ENCODE measurements around the gene TXNRD2. TPM values are rescaled to one million over a fixed set of nuclear protein-coding genes. Genes with fewer than 3 reads are reported as not detected.

The TXNRD2 gene
- total RNA-seq, 4 donors from 2014 or later, result 34.8 to 40.6 (median 37.8) TPM

GRCh38 chr22:19892925-19893324, 48.7 kb downstream of the TXNRD2 start:
- 84 to 85% methylated on average over 13 of the region's 13 CpGs for WGBS, 2 donors
- peak overlapping the region in 1 of 4 donors; percentile 23 for H3K27ac ChIP-seq
- TF ChIP-seq POLR2A (IDR thresholded peaks at IDR 0.05), result no peak
- no peak for TF ChIP-seq CTCF (IDR thresholded peaks at IDR 0.05)
- no peak for TF ChIP-seq EP300 (IDR thresholded peaks at IDR 0.05)
- H3K36me3 ChIP-seq, result peaks cover 0 to 79% (median 0%) of the 10 kb centered on the region in 3 donors
- no peak for DNase-seq (ENCODE audit: low spot score in 2 of 2)
- no peak overlapping the region for H3K4me3 ChIP-seq
- H3K4me1 ChIP-seq, result peaks cover 0 to 26% (median 19%) of the 10 kb centered on the region in 4 donors
- no peaks in the 10 kb centered on the region for H3K9me3 ChIP-seq
- no peaks in the 10 kb centered on the region for H3K27me3 ChIP-seq

DNA sequence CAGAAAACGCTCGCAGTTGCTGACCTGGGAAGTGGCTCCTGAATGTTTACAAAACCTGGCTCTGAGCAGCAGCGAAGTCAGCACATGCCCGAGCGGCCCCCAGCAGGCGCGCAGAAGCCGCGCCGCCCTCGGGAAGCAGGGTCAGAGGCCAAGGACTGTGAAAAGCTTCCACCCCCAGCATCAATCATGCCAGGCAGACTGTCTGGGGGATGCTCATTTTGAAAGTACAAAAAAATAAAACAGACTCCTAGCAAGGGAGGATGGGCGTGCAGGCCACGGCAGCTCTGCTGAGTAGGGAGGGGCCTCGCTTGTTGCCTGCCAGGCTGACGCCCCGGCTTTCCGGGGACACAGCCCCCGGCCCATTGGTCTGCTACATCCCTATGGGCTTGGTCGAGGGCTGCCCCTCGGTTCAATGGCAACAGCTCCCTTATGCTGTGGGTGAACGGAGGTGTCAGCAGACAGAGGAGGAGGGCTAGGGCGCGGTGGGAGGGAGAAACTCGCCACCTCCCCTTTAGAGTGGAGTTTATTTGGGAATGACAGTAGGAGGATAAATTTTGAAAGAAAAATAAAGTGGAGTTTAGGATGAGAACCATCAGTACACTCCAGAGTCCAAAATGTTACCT, 49.2 kb downstream of the TXNRD2 start:
- TF ChIP-seq EP300 (IDR thresholded peaks at IDR 0.05) (no peak), CTCF (IDR thresholded peaks at IDR 0.05) (no peak)
- peaks cover 0 to 79% (median 0%) of the 10 kb centered on the region in 3 donors for H3K36me3 ChIP-seq
- H3K27me3 ChIP-seq, result no peaks in the 10 kb centered on the region
- 28 to 32% methylated on average over 24 of the region's 24 CpGs for WGBS, 2 donors
- DNase-seq (ENCODE audit: low spot score in 2 of 2), result no peak
- peaks cover 0 to 26% (median 19%) of the 10 kb centered on the region in 4 donors for H3K4me1 ChIP-seq
- peak overlapping the region in 2 of 4 donors; percentile 48 to 75 for H3K27ac ChIP-seq
- no peaks in the 10 kb centered on the region for H3K9me3 ChIP-seq
- H3K4me3 ChIP-seq, result peak overlapping the region in 1 of 4 donors; percentile 26

DNA sequence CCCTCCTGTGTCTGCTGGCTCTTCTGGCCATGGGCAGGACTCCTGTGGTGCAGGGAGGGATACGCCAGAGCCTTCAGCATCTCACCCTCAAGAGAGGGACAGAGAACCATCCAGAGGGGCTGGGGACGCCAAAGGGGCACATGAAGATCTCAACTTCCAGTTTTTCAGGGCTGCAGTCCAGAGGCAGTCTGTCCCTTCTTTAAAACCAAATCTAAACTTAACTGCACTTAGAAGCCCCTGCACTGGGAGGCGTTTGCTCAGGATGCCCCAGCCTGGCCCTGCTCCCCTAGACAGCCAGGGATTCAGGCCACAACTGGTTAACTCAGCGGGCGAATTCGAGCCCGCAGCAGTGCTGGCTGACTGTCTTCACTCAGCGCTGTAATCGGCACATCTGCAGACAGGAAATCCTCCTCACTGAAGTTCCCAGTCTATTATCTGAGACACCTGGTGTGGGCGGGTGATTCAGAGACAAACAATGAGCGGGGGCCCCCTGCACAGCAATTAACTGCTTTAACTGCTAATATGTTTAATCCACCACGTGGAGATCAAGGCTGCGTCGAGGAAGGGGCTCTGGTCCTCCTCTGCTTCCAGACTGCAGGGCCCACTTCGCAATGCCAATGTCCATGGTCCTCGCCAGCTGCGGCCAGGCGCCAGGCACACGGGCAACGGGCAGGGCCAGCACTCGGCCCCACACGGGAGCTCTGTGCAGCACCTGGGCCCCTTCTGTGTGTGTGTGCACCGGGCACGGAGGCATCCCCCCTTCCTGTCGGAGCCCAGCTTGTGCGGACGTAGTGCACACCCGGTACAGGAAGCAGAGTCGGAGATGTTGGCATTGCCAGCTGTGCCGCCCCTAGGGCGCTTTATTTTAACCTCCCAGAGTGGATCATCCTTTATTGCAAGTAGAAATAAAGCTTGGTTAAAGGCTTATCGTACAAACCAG, 50.0 kb downstream of the TXNRD2 start:
- peak overlapping the region in 1 of 4 donors; percentile 26 for H3K4me3 ChIP-seq
- WGBS, 2 donors, result 24 to 34% methylated on average over 25 to 32 of the region's 32 CpGs
- no peaks in the 10 kb centered on the region for H3K9me3 ChIP-seq
- H3K4me1 ChIP-seq, result peaks cover 0 to 28% (median 20%) of the 10 kb centered on the region in 4 donors
- H3K36me3 ChIP-seq, result peaks cover 0 to 79% (median 0%) of the 10 kb centered on the region in 3 donors
- TF ChIP-seq POLR2A (IDR thresholded peaks at IDR 0.05), result no peak
- no peak for TF ChIP-seq EP300 (IDR thresholded peaks at IDR 0.05)
- TF ChIP-seq CTCF (IDR thresholded peaks at IDR 0.05), result no peak
- no peaks in the 10 kb centered on the region for H3K27me3 ChIP-seq
- no peak for DNase-seq (ENCODE audit: low spot score in 2 of 2)
- H3K27ac ChIP-seq, result peak overlapping the region in 3 of 4 donors; percentile 48 to 75 (median 64)

- Histone ChIP-seq H3K9me3 (no peaks in the 10 kb centered on the region), H3K4me1 (peaks cover 0 to 37% (median 22%) of the 10 kb centered on the region in 4 donors), H3K36me3 (peaks cover 0 to 74% (median 0%) of the 10 kb centered on the region in 3 donors), H3K27me3 (no peaks in the 10 kb centered on the region), H3K4me3 (no peak overlapping the region), H3K27ac (peak overlapping the region in 2 of 4 donors; percentile 48 to 75)
- DNase-seq (ENCODE audit: low spot score in 2 of 2), result no peak
- TF ChIP-seq CTCF (IDR thresholded peaks at IDR 0.05), result no peak
- TF ChIP-seq EP300 (IDR thresholded peaks at IDR 0.05), result no peak
- TF ChIP-seq POLR2A (IDR thresholded peaks at IDR 0.05), result no peak
- WGBS, 2 donors, result 70 to 80% methylated on average over 6 to 20 of the region's 20 CpGs
These were observed 50.9 kb downstream of the TXNRD2 start for GRCh38 chr22:19890502-19891316.

Data from tibial nerve (tissue), 4 donors.